Central memory CD8-positive, alpha-beta T cell (primary cell): ENCODE measurements around the gene WDR62.
A peak's percentile ranks its signal among the peaks of the same experiment; 100 is the strongest.

ENCODE experiments used
- ATAC-seq: fragments of 150-1000 bp; cut with Tn5 transposase; replicated peaks from 2 replicates; pipeline ENCODE4 v1.10.0; 2022; ENCODE audit warnings: mild to moderate bottlenecking, moderate FRiP score, moderate number of reproducible peaks; ENCODE audit not compliant: poor library complexity, severe bottlenecking; ENCODE audit errors: extremely low read depth
- DNase-seq, 2 donors: peaks; one replicate each; pipeline ENCODE4 v3.0.0; 2021; ENCODE audit warnings: low spot score in 2 of 2
- H3K27ac Mint-ChIP-seq: one replicate; pipeline ENCODE4 v1.8.0; 2022; ENCODE audit warnings: low read depth, mild to moderate bottlenecking, moderate library complexity, mixed read lengths
- H3K27me3 Mint-ChIP-seq: one replicate; pipeline ENCODE4 v1.8.0; 2022; ENCODE audit warnings: mixed read lengths
- H3K36me3 Mint-ChIP-seq: one replicate; pipeline ENCODE4 v1.8.0; 2022; ENCODE audit warnings: mild to moderate bottlenecking, moderate library complexity, mixed read lengths; ENCODE audit not compliant: insufficient read depth
- H3K4me1 Mint-ChIP-seq: one replicate; pipeline ENCODE4 v1.8.0; 2022; ENCODE audit warnings: mixed read lengths
- H3K4me3 Mint-ChIP-seq: one replicate; pipeline ENCODE4 v1.8.0; 2022; ENCODE audit warnings: mild to moderate bottlenecking, moderate library complexity, mixed read lengths
- H3K9me3 Mint-ChIP-seq: one replicate; pipeline ENCODE4 v1.8.0; 2022; ENCODE audit warnings: mixed read lengths

Gene WDR62

DNA sequence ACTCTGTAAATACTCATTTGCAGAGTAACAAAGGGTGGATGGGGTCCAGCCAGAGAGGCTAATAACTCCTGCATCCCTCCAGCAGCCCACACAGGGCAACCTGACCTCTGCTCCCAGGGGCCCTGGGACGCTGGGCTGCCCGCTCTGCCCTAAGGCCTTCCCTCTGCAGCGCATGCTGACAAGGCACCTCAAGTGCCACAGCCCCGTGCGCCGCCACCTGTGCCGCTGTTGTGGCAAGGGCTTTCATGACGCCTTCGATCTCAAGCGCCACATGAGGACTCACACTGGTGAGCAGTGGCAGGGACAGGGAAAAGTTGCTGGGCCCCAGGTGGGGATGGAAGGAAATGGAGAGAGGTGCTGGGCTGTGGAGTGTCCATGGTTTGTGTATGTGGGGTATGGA is 58.0 kb downstream of the WDR62 start:
- DNase-seq (no peak), ATAC-seq (no peak)
- Mint-ChIP-seq H3K27me3 (no peaks in the 10 kb centered on the region), H3K4me1 (peaks cover 42% of the 10 kb centered on the region), H3K4me3 (peak overlapping the region; percentile 89), H3K9me3 (no peaks in the 10 kb centered on the region), H3K27ac (peak overlapping the region; percentile 52), H3K36me3 (peaks cover 24% of the 10 kb centered on the region)

DNA sequence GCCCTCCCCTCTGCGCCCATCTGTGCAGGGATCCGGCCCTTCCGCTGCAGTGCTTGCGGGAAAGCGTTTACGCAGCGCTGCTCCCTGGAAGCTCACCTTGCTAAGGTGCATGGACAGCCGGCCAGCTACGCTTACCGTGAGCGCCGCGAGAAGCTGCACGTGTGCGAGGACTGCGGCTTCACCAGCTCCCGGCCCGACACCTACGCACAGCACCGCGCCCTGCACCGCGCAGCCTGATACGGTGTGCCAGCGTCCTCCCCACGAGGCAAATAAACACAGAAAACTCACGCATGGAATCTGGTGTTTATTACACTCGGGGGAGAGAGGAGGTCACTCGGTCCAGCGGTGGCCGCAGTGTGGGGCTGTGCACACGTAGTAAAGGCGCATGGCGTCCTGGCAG is 58.7 kb downstream of the WDR62 start:
- peaks cover 48% of the 10 kb centered on the region for H3K4me1 Mint-ChIP-seq
- peak overlapping the region; percentile 52 for H3K27ac Mint-ChIP-seq
- peaks cover 30% of the 10 kb centered on the region for H3K36me3 Mint-ChIP-seq

DNA sequence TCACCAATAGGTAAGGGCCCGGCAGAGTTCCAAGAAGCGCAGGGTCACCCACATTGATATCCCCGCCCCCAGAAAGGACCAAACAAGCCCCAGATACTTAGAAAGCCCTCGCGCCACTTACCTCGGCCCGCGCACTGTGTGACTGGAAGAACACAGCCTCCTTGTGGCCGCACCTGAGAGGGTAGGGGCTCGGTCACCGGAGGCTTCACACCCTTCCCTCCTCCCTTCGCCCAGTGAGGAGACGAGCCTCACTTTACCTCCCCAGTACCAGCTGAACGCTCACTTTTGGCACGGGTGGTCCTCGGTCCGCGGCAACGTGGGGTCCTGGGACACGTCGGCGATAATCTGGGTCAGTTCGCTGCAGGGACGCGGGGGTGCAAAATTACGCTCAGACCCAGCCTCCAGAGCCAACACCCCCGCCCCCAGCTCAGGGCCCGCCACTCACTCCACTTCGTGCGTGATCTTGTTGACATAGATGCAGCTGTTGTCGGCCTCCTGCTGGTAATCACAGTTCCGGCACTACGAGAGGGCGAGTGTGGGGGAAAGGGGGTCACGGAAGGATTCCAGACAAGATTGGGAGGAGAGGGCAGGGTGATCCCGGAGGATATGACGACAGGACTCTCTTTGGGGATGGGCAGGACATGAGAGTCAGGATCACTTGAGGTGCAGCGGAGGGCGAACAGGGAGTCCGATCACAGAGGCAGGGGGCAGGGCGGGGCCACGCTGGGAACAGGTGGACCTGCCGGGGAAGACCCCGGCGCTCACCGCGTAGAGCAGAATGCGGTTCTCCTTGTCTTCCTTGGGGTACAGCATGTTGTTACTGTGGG is 59.4 kb downstream of the WDR62 start:
- H3K4me3 Mint-ChIP-seq = peak overlapping the region; percentile 89
- ATAC-seq = no peak
- H3K9me3 Mint-ChIP-seq = no peaks in the 10 kb centered on the region
- H3K27me3 Mint-ChIP-seq = no peaks in the 10 kb centered on the region
- H3K36me3 Mint-ChIP-seq = peaks cover 33% of the 10 kb centered on the region
- peak; percentile 14 to 18 for DNase-seq
- H3K4me1 Mint-ChIP-seq = peaks cover 48% of the 10 kb centered on the region
- H3K27ac Mint-ChIP-seq = peak overlapping the region; percentile 99

More for the DNA sequence above, 58.7 kb downstream of the WDR62 start:
- no peaks in the 10 kb centered on the region for H3K9me3 Mint-ChIP-seq
- peak overlapping the region; percentile 89 for H3K4me3 Mint-ChIP-seq
- no peaks in the 10 kb centered on the region for H3K27me3 Mint-ChIP-seq
- no peak for ATAC-seq
- DNase-seq = no peak

DNA sequence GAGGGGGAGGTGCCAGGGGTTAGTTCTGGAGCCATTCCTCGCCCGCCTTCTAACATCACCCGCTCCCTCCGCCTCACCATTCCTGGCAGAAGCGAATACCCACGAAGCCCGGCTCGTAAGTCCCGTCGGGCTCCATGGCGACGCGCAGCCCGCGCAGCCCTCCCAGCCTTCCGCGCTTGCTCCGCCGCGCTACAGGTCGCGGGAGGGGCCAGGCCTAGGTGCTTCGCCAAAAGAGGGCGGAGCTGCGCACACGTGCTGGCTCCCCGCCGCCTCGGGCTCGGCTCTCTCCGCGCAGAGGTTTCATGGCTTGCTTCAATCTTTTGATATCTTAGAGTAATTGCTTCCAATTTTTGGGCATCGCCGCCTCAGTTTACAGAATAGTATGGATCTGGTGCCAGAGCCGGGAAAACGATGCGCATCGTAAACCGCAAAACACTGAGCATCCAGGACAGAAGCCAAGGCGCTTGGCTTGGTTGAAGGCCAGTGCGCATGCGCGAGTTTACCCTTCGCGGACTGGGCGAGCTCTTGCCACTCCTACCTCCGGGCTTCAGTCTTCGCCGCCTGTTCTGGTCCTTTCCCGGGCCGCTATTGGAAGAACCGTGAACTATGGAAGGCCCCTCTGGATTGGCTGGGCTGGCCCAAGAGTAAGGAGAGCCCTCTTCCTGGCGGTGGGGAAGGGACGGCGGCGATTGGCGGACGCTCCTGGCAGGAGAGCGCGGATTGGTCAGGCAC is 60.2 kb downstream of the WDR62 start, which contains the start of gene POLR2I:
Gene POLR2I, minus strand, starts transcription at position 155 of the 732 bp plus-strand sequence. Its CDS starts 19 bp downstream, at position 136.
- H3K9me3 Mint-ChIP-seq = no peaks in the 10 kb centered on the region
- peak within 1 kb of the TSS; percentile 99 for H3K27ac Mint-ChIP-seq
- peaks cover 36% of the 10 kb centered on the region for H3K36me3 Mint-ChIP-seq
- peaks cover 50% of the 10 kb centered on the region for H3K4me1 Mint-ChIP-seq
- H3K4me3 Mint-ChIP-seq = peak within 1 kb of the TSS; percentile 89
- ATAC-seq (peak; percentile 90), DNase-seq (peak; percentile 97 to 99)
- no peaks in the 10 kb centered on the region for H3K27me3 Mint-ChIP-seq

DNA sequence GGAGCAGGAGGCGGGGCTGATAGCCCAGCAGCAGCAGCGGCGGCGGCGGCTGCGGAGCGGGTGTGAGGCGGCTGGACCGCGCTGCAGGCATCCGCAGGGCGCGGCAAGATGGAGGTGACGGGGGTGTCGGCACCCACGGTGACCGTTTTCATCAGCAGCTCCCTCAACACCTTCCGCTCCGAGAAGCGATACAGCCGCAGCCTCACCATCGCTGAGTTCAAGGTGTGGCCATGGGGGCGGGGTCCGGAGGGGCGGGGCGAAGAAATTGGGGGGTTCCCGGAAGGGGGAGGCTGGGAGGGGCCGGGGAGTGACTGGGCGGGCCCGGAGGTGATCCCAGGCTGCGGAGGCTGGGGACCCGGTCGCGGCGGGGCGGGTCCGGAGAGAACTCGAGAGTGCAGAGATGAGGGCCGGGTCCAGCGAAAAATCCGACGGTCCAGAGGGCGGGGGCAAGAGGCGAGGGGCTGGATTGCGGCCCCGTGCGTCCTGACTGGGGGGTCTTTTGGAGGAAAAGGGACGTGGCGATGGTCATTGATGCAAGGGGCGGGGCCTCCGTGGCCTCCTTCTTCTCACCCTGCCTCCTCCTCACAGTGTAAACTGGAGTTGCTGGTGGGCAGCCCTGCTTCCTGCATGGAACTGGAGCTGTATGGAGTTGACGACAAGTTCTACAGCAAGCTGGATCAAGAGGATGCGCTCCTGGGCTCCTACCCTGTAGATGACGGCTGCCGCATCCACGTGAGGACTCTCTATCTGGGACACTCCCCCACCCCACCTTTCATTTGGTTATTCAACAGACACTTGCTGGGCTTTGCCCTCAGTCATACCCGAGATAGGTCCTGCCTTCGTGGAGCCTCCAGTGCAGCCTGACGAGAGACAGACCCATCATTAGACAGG is 61.0 kb downstream of the WDR62 start, which contains the start of gene TBCB:
Gene TBCB, plus strand, starts transcription at position 16 of the 891 bp plus-strand sequence. Its CDS starts 93 bp downstream, at position 109.
- no peak for DNase-seq
- peaks cover 38% of the 10 kb centered on the region for H3K36me3 Mint-ChIP-seq
- no peaks in the 10 kb centered on the region for H3K9me3 Mint-ChIP-seq

DNA sequence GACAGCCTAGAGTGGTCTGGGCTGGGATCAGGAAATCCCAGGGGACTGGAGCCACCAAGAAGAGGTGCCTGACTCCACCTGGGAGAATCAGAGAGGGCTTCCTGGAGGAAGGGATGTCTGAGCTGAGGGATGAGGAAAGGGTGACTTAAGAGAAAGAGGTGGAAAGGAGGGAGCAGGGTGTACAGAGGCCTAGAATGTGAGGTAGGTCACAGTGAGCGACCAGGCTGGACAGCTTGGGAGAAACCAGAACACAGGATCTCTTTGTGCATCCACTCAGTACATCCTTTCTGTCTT is 61.6 kb downstream of the WDR62 start:
- ATAC-seq (no peak), DNase-seq (no peak)
- H3K9me3 Mint-ChIP-seq = no peaks in the 10 kb centered on the region
- H3K27me3 Mint-ChIP-seq = no peaks in the 10 kb centered on the region
- H3K36me3 Mint-ChIP-seq = peaks cover 40% of the 10 kb centered on the region
- peak overlapping the region; percentile 89 for H3K4me3 Mint-ChIP-seq
- H3K27ac Mint-ChIP-seq = peak overlapping the region; percentile 99
- peaks cover 56% of the 10 kb centered on the region for H3K4me1 Mint-ChIP-seq

More for the DNA sequence above, 61.0 kb downstream of the WDR62 start, which contains the start of gene TBCB:
- H3K27ac Mint-ChIP-seq = peak within 1 kb of the TSS; percentile 99
- peaks cover 56% of the 10 kb centered on the region for H3K4me1 Mint-ChIP-seq
- H3K4me3 Mint-ChIP-seq = peak within 1 kb of the TSS; percentile 89
- no peak for ATAC-seq
- no peaks in the 10 kb centered on the region for H3K27me3 Mint-ChIP-seq

DNA sequence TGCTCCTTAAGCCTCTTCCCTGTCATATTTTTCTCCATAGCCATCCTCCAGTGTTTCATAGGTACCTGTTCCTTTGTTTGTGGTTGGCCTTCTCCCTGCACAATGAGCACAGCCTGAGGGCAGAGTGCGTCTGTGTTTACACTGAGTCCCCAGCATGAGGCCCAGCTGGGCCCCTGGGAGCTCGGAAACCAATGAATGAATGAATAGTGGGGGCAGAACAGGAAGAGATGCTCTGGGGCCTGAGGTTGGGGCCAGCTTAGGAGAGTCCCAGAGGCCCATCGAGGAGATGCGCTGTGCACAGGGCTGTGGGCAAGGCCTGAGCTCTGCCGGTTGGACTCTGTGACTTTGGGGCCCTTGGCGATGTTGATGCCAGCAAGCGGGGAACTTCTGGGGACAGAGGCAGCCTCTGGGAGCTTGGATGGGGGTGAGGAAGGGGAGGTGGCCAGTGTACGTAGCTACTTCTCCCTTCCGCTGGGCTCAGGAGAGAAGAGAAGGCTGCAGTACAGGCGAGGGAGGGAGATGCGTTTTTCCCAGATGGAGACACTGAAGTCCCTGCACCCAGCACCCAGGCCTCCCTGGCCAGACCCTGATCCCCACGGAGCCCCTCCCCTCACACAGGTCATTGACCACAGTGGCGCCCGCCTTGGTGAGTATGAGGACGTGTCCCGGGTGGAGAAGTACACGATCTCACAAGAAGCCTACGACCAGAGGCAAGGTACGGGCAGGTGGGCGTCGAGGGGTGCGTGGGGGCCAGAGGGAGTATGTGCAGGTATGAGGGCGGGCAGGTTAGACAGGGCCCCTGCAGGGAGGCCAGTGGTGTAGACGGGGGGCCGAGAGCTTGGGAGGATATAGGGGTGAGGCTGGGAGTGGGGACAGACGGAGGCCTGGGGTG is 65.6 kb downstream of the WDR62 start:
- no peaks in the 10 kb centered on the region for H3K27me3 Mint-ChIP-seq
- DNase-seq (no peak), ATAC-seq (no peak)
- peaks cover 29% of the 10 kb centered on the region for H3K4me1 Mint-ChIP-seq
- H3K4me3 Mint-ChIP-seq = no peak overlapping the region
- peak overlapping the region; percentile 52 for H3K27ac Mint-ChIP-seq
- H3K36me3 Mint-ChIP-seq = peaks cover 52% of the 10 kb centered on the region
- no peaks in the 10 kb centered on the region for H3K9me3 Mint-ChIP-seq

DNA sequence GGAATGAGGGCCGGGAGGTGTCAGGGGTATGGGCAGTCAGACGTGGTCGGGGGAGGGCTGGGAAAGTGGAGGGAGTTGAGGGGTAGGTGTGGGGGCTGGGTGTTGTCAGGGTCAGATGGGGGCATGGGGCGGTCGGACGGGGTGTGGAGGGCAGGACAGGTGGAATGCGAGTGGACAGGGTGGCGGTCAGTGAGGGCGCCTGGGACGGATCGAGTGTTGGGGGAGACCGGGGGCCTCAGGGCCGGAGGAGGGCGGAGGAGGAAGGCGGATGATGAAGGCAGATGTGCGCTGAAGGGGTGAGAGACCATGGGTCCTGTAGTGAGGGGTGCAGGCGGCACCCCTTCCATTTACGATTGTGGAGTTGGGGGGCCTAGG is 66.3 kb downstream of the WDR62 start:
- no peak overlapping the region for H3K27ac Mint-ChIP-seq

DNA sequence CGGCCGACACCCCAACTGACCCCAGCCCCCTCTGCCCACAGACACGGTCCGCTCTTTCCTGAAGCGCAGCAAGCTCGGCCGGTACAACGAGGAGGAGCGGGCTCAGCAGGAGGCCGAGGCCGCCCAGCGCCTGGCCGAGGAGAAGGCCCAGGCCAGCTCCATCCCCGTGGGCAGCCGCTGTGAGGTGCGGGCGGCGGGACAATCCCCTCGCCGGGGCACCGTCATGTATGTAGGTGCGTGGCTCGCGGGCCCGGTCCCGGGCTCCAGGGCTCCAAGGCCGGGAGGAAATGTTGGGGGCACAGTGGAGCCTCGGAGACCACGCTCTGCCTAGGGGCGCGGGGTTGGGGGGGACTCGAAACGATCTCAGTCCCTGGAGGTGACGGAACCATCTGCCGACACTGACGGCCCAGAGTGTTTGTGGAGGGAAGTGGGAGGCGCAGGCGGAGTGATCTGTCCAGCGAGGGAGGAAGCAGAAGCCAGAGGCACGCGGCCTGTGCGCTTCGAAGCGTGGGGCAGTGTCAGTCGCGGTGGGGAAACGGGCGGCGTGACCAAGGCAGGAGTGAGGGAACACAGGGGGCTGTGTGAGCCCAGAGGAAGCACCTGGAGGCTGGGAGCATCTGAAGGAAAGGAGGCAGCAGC is 66.9 kb downstream of the WDR62 start:
- no peak overlapping the region for H3K27ac Mint-ChIP-seq
- ATAC-seq = no peak

More for the DNA sequence above, 66.3 kb downstream of the WDR62 start:
- Mint-ChIP-seq H3K36me3 (peaks cover 52% of the 10 kb centered on the region), H3K27me3 (no peaks in the 10 kb centered on the region), H3K9me3 (no peaks in the 10 kb centered on the region), H3K4me1 (peaks cover 27% of the 10 kb centered on the region), H3K4me3 (no peak overlapping the region)
- ATAC-seq (no peak), DNase-seq (no peak)

DNA sequence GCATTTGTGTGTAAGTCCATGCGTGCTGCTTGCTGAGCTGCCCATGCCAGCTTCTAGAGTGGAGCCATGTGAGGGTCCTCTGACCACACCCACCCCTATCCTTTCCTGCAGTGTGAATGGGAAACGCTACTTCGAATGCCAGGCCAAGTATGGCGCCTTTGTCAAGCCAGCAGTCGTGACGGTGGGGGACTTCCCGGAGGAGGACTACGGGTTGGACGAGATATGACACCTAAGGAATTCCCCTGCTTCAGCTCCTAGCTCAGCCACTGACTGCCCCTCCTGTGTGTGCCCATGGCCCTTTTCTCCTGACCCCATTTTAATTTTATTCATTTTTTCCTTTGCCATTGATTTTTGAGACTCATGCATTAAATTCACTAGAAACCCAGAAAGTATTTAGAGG is 70.9 kb downstream of the WDR62 start:
- Mint-ChIP-seq H3K9me3 (no peaks in the 10 kb centered on the region), H3K27ac (no peak overlapping the region), H3K4me1 (peaks cover 11% of the 10 kb centered on the region), H3K36me3 (peaks cover 36% of the 10 kb centered on the region), H3K4me3 (no peak overlapping the region), H3K27me3 (no peaks in the 10 kb centered on the region)
- no peak for DNase-seq
- no peak for ATAC-seq

More for the DNA sequence above, 66.9 kb downstream of the WDR62 start:
- DNase-seq = no peak
- peaks cover 20% of the 10 kb centered on the region for H3K4me1 Mint-ChIP-seq
- H3K36me3 Mint-ChIP-seq = peaks cover 49% of the 10 kb centered on the region
- H3K9me3 Mint-ChIP-seq = no peaks in the 10 kb centered on the region
- no peaks in the 10 kb centered on the region for H3K27me3 Mint-ChIP-seq
- no peak overlapping the region for H3K4me3 Mint-ChIP-seq

DNA sequence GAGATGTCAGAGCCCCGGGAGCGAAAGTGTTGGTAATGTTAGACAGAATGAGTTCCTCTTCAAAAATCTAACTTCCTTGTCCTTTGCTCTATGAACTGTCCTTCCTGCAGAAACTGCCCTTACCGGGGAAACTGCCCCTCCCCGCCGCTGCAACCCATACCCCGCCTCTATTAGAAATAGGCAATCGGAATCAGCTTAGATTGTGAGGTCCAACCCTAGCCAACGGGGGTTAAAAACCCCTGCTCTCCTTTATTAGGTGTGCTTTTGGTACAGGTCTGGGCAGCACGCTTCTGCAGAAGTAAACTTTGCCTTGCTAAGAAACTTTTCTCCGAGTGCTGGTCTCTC is 73.7 kb downstream of the WDR62 start:
- no peaks in the 10 kb centered on the region for H3K9me3 Mint-ChIP-seq
- ATAC-seq (peak; percentile 2), DNase-seq (no peak)
- peak overlapping the region; percentile 89 for H3K27ac Mint-ChIP-seq
- peaks cover 22% of the 10 kb centered on the region for H3K36me3 Mint-ChIP-seq
- H3K4me3 Mint-ChIP-seq = peak overlapping the region; percentile 83
- H3K4me1 Mint-ChIP-seq = peaks cover 23% of the 10 kb centered on the region
- no peaks in the 10 kb centered on the region for H3K27me3 Mint-ChIP-seq
